Testis (tissue), 3 donors: ENCODE data around the gene MACROH2A1. TPM values are rescaled to one million over a fixed set of nuclear protein-coding genes. Genes with fewer than 3 reads are reported as not detected.

Source experiments
- DNase-seq: peaks from one replicate; pipeline ENCODE4 v3.0.0-alpha.2; 2019
- H3K27ac ChIP-seq, 2 donors: fragments of 200-600 bp; sonication (generic); one replicate each; pipeline ENCODE4 v1.5.1; 2019
- H3K27me3 ChIP-seq: fragments of 200-600 bp; sonication (generic); one replicate; pipeline ENCODE4 v1.5.1; 2019
- H3K36me3 ChIP-seq: fragments of 200-600 bp; sonication (generic); one replicate; pipeline ENCODE4 v1.5.1; 2017; ENCODE audit warnings: low read depth; ENCODE audit errors: missing control alignments
- H3K4me1 ChIP-seq: fragments of 200-600 bp; sonication (generic); one replicate; pipeline ENCODE4 v1.5.1; 2019
- H3K4me3 ChIP-seq, 2 donors: fragments of 200-600 bp; sonication (generic); one replicate each; pipeline ENCODE4 v1.5.1; 2017 to 2019
- H3K9me3 ChIP-seq: fragments of 200-600 bp; sonication (generic); one replicate; pipeline ENCODE4 v1.5.1; 2017
- POLR2A ChIP-seq: fragments of 450-650 bp; IDR thresholded peaks from one replicate; pipeline ENCODE4 v1.6.1; 2017; ENCODE audit warnings: antibody characterized with exemption, mild to moderate bottlenecking, moderate library complexity
- WGBS, 2 donors: methylation state at CpG; one replicate each; pipeline ENCODE4 v1.1.5; 2018; 5-methylcytosine and 5-hydroxymethylcytosine counted together
- intact Hi-C: fragments of 100-400 bp; cut with DNase I; formaldehyde crosslinking; loops from one replicate; pipeline ENCODE4 v1.15.1; 2023; ENCODE audit warnings: low total_unique reads
- polyA plus RNA-seq: library from polyadenylated mRNA; stranded (reverse); fragments of 350-450 nt; fragmentation: Illumina TruSeq; extraction: RNeasy Lipid Tissue Mini Kit (QIAGEN cat#74804); gene quantifications from one replicate; pipeline ENCODE4 v1.2.3, GENCODE V29; 2014; ENCODE audit warnings: low read depth, low replicate concordance; ENCODE audit not compliant: insufficient read depth
- total RNA-seq, 2 donors: library from RNA; depleted of rRNA; stranded (reverse); fragments of >200 nt; gene quantifications; one replicate each; pipeline ENCODE4 v1.2.3, GENCODE V29; 2016
- TF ChIP-seq, protein P1 (sequence below), 3 experiments: fragments of 450-650 bp in 2 of 3; fragments of 200-600 bp in 1 of 3; sonication (generic) in 1 of 3; IDR thresholded peaks; one replicate each; pipeline ENCODE4 v1.5.1; 2016 to 2019; ENCODE audit warnings: antibody characterized with exemption in 3 of 3, mild to moderate bottlenecking in 2 of 3, moderate library complexity in 1 of 3

MACROH2A1 gene
- total and polyA plus RNA-seq, 3 donors from 2014 or later = 92.9 to 191 (median 178) TPM

DNA sequence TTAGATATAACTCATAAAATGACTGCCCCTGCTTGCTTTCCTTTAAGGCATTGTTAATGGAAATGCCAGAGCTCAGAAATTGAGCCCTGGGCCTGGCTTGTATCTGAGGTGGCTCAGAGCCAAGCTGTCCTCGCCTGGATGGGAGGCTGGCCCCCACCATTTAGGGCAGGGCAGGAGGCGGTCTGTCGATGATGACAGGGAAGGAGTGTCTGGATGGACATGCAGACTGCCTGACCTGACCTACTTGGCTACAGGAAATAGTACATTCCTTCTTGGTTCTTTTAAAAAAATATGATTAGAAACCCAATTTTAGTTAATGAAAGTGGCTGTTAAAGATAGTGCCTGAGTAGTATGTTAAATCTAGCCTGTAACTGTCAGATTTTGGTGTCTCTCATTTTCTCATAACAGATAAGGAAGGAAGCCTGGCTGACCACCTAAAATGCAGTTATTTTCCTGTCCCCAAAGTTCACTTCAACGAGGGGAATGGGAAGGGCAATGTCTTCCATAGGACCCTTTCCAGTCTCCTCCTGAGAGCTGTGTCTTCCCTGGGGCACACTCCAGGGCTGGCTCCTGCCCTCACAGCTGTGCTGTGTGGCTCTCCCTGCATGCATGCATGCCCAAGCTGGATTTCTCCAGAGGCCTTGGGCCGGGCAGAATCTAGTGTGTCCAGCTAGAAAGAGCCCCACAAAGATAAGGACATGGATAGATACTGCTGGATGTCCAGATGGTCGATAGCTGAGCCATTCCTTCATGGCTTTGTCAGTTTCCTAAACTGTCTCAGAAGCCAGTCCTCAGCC is 42.3 kb downstream of the MACROH2A1 start:
- no peaks in the 10 kb centered on the region for H3K27me3 ChIP-seq
- TF ChIP-seq, protein P1, sequence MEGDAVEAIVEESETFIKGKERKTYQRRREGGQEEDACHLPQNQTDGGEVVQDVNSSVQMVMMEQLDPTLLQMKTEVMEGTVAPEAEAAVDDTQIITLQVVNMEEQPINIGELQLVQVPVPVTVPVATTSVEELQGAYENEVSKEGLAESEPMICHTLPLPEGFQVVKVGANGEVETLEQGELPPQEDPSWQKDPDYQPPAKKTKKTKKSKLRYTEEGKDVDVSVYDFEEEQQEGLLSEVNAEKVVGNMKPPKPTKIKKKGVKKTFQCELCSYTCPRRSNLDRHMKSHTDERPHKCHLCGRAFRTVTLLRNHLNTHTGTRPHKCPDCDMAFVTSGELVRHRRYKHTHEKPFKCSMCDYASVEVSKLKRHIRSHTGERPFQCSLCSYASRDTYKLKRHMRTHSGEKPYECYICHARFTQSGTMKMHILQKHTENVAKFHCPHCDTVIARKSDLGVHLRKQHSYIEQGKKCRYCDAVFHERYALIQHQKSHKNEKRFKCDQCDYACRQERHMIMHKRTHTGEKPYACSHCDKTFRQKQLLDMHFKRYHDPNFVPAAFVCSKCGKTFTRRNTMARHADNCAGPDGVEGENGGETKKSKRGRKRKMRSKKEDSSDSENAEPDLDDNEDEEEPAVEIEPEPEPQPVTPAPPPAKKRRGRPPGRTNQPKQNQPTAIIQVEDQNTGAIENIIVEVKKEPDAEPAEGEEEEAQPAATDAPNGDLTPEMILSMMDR (IDR thresholded peaks at IDR 0.05) = no peak
- TF ChIP-seq POLR2A = no peak
- no peaks in the 10 kb centered on the region for H3K9me3 ChIP-seq
- peak; percentile 82 for DNase-seq
- no peak overlapping the region for H3K4me3 ChIP-seq
- no peaks in the 10 kb centered on the region for H3K36me3 ChIP-seq
- WGBS, 2 donors = 37 to 50% methylated on average over 5 to 6 of the region's 6 CpGs
- intact Hi-C loops = no loop called here
- peaks cover 20% of the 10 kb centered on the region for H3K4me1 ChIP-seq
- no peak overlapping the region for H3K27ac ChIP-seq

DNA sequence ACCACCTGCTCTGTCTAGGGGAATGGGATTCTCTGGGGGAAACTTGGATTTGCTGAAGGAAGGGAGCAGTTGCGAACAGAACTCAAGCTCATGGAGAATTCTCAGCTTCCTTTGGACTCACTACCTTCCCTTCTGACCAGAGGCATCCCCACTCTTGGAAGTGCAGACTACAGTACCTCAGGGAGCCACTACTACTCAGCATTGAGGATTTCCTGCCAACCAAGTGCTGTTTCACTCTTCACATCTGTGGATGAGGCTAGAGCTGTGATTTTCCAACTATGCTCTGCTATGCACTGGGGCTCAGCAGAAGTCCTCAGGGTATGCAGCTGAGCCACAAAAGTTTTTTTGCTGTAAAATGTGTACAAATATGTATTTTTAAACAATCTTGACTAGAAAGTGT is 43.9 kb downstream of the MACROH2A1 start:
- H3K9me3 ChIP-seq = no peaks in the 10 kb centered on the region
- TF ChIP-seq, protein P1 (IDR thresholded peaks at IDR 0.05) = no peak
- no peak for TF ChIP-seq POLR2A
- intact Hi-C loops = no loop called here
- H3K27ac ChIP-seq = no peak overlapping the region
- H3K36me3 ChIP-seq = no peaks in the 10 kb centered on the region
- WGBS, 2 donors = 85 to 94% methylated on average over 1 of the region's 1 CpG
- H3K4me3 ChIP-seq = no peak overlapping the region
- no peak for DNase-seq
- H3K4me1 ChIP-seq = peaks cover 20% of the 10 kb centered on the region
- H3K27me3 ChIP-seq = no peaks in the 10 kb centered on the region

DNA sequence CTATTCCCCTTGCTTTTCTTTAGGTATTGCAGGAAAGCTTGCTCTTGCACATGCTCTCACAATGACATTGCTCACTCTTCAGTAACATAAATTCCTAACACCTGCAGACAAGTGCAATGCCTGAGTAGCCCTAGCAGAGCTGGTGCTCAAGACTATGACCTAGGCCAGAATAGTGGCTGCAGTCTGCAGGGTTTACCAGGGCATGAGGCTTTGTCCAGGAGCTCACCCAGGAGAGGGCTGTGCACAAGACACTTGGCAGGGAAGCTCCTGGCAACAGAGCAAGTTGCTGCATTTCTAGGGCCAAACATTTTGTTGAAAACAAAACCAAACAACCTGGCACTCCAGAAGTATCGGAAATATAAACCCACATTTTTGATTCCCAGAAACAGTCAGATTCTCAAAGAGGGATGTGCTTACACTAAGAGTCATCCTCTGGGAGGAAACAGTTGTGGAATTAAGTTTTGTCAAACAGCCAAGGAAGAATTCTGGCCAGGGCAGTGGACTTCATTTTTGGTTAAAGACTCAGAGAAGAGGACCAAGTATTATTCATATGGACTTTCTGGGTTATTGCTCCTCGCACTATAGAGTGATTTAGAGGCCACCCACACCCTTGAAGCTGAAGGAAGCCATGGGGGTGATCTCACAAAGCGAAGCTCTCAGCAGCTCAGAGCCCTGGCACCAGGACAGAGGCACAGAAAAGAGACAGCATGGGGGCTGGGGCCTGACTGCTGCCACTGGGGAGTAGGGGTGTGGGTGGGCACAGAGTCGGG is 44.9 kb downstream of the MACROH2A1 start:
- Histone ChIP-seq H3K36me3 (no peaks in the 10 kb centered on the region), H3K4me1 (peaks cover 20% of the 10 kb centered on the region), H3K27me3 (no peaks in the 10 kb centered on the region), H3K4me3 (no peak overlapping the region), H3K9me3 (no peaks in the 10 kb centered on the region), H3K27ac (no peak overlapping the region)
- 52 to 78% methylated on average over 4 of the region's 4 CpGs for WGBS, 2 donors
- TF ChIP-seq, protein P1 (IDR thresholded peaks at IDR 0.05) = no peak
- no peak for TF ChIP-seq POLR2A
- no peak for DNase-seq
- intact Hi-C loops = no loop called here

DNA sequence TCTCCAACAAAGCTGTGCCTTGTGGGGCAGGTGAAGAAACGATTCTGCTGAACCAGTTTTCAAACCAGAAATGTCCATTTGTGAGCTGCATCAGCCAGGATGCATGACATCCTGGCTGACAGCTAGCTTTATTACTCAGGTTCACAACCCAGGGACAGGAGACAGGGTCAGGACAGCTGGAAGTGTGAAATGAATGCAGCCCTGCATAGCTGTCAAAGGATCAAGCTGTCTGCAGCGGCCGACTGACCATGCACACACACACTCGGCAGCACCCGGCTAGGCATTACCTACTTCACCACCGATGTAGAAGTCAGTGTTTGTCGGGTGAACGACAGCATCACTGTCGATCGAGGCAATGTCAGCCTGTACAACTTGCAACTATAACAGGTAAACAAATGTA is 48.5 kb downstream of the MACROH2A1 start:
- H3K27ac ChIP-seq = no peak overlapping the region
- DNase-seq = no peak
- H3K36me3 ChIP-seq = no peaks in the 10 kb centered on the region
- H3K27me3 ChIP-seq = no peaks in the 10 kb centered on the region
- intact Hi-C loops = no loop called here
- WGBS, 2 donors = 93 to 98% methylated on average over 10 of the region's 10 CpGs
- no peaks in the 10 kb centered on the region for H3K9me3 ChIP-seq
- H3K4me3 ChIP-seq = no peak overlapping the region
- TF ChIP-seq, protein P1 (IDR thresholded peaks at IDR 0.05) = no peak
- peaks cover 5% of the 10 kb centered on the region for H3K4me1 ChIP-seq
